Thoracic aorta (tissue), 2 donors: ENCODE results near the gene ECSIT. TPM values are rescaled to one million over a fixed set of nuclear protein-coding genes. Genes with fewer than 3 reads are reported as not detected.

ENCODE experiments used
- ATAC-seq: fragments of 150-250 bp; one replicate; pipeline ENCODE4 v1.8.0; 2017; ENCODE audit warnings: low read depth; ENCODE audit not compliant: insufficient number of reproducible peaks, low FRiP score
- DNase-seq: peaks from one replicate; pipeline ENCODE4 v3.0.0-alpha.2; 2020; ENCODE audit warnings: low spot score
- H3K27ac ChIP-seq, 2 donors: fragments of 200-600 bp; sonication (generic); 1 replicate in 1 of 2; 2 replicates in 1 of 2; pipeline ENCODE4 v1.5.1; 2016; ENCODE audit warnings: mild to moderate bottlenecking in 2 of 2, moderate library complexity in 2 of 2
- H3K27me3 ChIP-seq: fragments of 200-600 bp; sonication (generic); replicated peaks from 2 replicates; pipeline ENCODE4 v1.6.0; 2016; ENCODE audit warnings: mild to moderate bottlenecking; ENCODE audit not compliant: insufficient read depth
- H3K36me3 ChIP-seq: fragments of 200-600 bp; sonication (generic); one replicate; pipeline ENCODE4 v1.5.1; 2016
- H3K4me1 ChIP-seq, 2 donors: fragments of 200-600 bp; sonication (generic); 1 replicate in 1 of 2; 2 replicates in 1 of 2; pipeline versions ENCODE4 v1.5.1 to v1.6.0; 2016; ENCODE audit warnings: low read depth in 2 of 2, mild to moderate bottlenecking in 1 of 2; ENCODE audit not compliant: control insufficient read depth in 1 of 2
- H3K4me3 ChIP-seq: fragments of 200-600 bp; sonication (generic); 2 replicates; pipeline ENCODE4 v1.5.1; 2016; ENCODE audit warnings: mild to moderate bottlenecking
- H3K9me3 ChIP-seq: fragments of 200-600 bp; sonication (generic); 2 replicates; pipeline ENCODE4 v1.5.1; 2016
- CTCF ChIP-seq: fragments of 200-600 bp; sonication (generic); IDR thresholded peaks from one replicate; pipeline ENCODE4 v1.5.1; 2019; ENCODE audit warnings: antibody characterized with exemption
- total RNA-seq, 2 donors: library from RNA; depleted of rRNA; stranded (reverse); fragments of >200 nt; gene quantifications; one replicate each; pipeline versions ENCODE4 v1.1.0 to v1.2.3, GENCODE V29; 2016

Gene ECSIT
- total RNA-seq, 2 donors from 2014 or later = 40.4 to 44.1 TPM

- TF ChIP-seq CTCF = no peak
- DNase-seq (no peak), ATAC-seq (no peak)
- Histone ChIP-seq H3K36me3 (peaks cover 32% of the 10 kb centered on the region), H3K4me3 (peak overlapping the region; percentile 86), H3K9me3 (no peaks in the 10 kb centered on the region), H3K27me3 (no peaks in the 10 kb centered on the region), H3K27ac (peak overlapping the region; percentile 94 to 98), H3K4me1 (peaks cover 9 to 53% of the 10 kb centered on the region in 2 donors)
Measured at GRCh38 chr19:11541238-11541637, 12.3 kb upstream of the ECSIT start.

GRCh38 chr19:11540645-11541044 is 11.7 kb upstream of the ECSIT start:
- Histone ChIP-seq H3K36me3 (peaks cover 26% of the 10 kb centered on the region), H3K4me1 (peaks cover 9 to 56% of the 10 kb centered on the region in 2 donors), H3K9me3 (no peaks in the 10 kb centered on the region), H3K4me3 (peak overlapping the region; percentile 86), H3K27me3 (no peaks in the 10 kb centered on the region), H3K27ac (peak overlapping the region; percentile 94 to 98)
- DNase-seq (no peak), ATAC-seq (no peak)
- no peak for TF ChIP-seq CTCF

- Histone ChIP-seq H3K4me1 (peaks cover 16 to 60% of the 10 kb centered on the region in 2 donors), H3K9me3 (no peaks in the 10 kb centered on the region)
- DNase-seq = no peak
Measured at GRCh38 chr19:11539495-11540365, 10.8 kb upstream of the ECSIT start.

GRCh38 chr19:11538232-11539036 is 9.5 kb upstream of the ECSIT start, which contains the start of gene CNN1:
Gene CNN1 (plus strand): TSS chr19:11538851. CDS start chr19:11538928, 77 bp downstream.
- H3K9me3 ChIP-seq = no peaks in the 10 kb centered on the region
- no peak for TF ChIP-seq CTCF
- H3K27ac ChIP-seq = peak within 1 kb of the TSS; percentile 94 to 98
- DNase-seq (peak; percentile 76), ATAC-seq (peak; percentile 67)
- peaks cover 9% of the 10 kb centered on the region for H3K36me3 ChIP-seq
- H3K27me3 ChIP-seq = no peaks in the 10 kb centered on the region
- peak within 1 kb of the TSS; percentile 86 for H3K4me3 ChIP-seq
- peaks cover 19 to 53% of the 10 kb centered on the region in 2 donors for H3K4me1 ChIP-seq

More at GRCh38 chr19:11539495-11540365, 10.8 kb upstream of the ECSIT start:
- Histone ChIP-seq H3K27me3 (no peaks in the 10 kb centered on the region), H3K4me3 (peak overlapping the region; percentile 86), H3K36me3 (peaks cover 20% of the 10 kb centered on the region), H3K27ac (peak overlapping the region; percentile 94 to 98)
- ATAC-seq = no peak
- no peak for TF ChIP-seq CTCF
